HCT116 (cell line): Measurements from ENCODE around the gene SERINC5.

Experiments used
- CEBPB ChIP-seq: IDR thresholded peaks from 2 replicates; pipeline ENCODE4 v1.6.1; 2012; ENCODE audit warnings: low read depth
- EGR1 ChIP-seq: IDR thresholded peaks from 2 replicates; pipeline ENCODE4 v1.6.1; 2012; ENCODE audit warnings: low read depth
- ELF1 ChIP-seq: IDR thresholded peaks from 2 replicates; pipeline ENCODE4 v1.6.1; 2012; ENCODE audit warnings: low read depth, borderline replicate concordance
- EZH2 ChIP-seq: fragments of 200-600 bp; sonication (generic); IDR thresholded peaks from 2 replicates; pipeline ENCODE4 v1.6.1; 2017; ENCODE audit warnings: antibody characterized with exemption, mixed run types
- EZH2phosphoT487 ChIP-seq: fragments of 200-600 bp; IDR thresholded peaks from 2 replicates; pipeline ENCODE4 v1.6.1; 2018; ENCODE audit warnings: antibody characterized with exemption, borderline replicate concordance
- POLR2A ChIP-seq: IDR thresholded peaks from 2 replicates; pipeline ENCODE4 v1.7.0; 2011; ENCODE audit warnings: borderline replicate concordance; ENCODE audit not compliant: insufficient read depth, insufficient read length; ENCODE audit errors: extremely low read depth
- POLR2AphosphoS5 ChIP-seq: IDR thresholded peaks from 2 replicates; pipeline ENCODE4 v1.6.1; 2011; ENCODE audit warnings: mild to moderate bottlenecking, low read depth, low read length, moderate library complexity
- SP1 ChIP-seq: IDR thresholded peaks from 2 replicates; pipeline ENCODE4 v1.6.1; 2012; ENCODE audit warnings: low read depth
- YY1 ChIP-seq: IDR thresholded peaks from 2 replicates; pipeline ENCODE4 v1.6.1; 2011; ENCODE audit warnings: low read length, low read depth, moderate library complexity, mild to moderate bottlenecking; ENCODE audit not compliant: insufficient replicate concordance; ENCODE audit errors: extremely low read depth
- TF ChIP-seq, protein P1 (sequence below), 3 experiments: fragments of 200-600 bp in 1 of 3; sonication (generic) in 1 of 3; IDR thresholded peaks in 2 of 3; conservative IDR thresholded peaks in 1 of 3; 2 replicates each; pipeline ENCODE4 v1.5.1; 2012 to 2017; ENCODE audit warnings: low read depth in 2 of 3, low read length in 2 of 3, antibody characterized with exemption in 1 of 3, borderline replicate concordance in 1 of 3, control low read depth in 1 of 3, mild to moderate bottlenecking in 1 of 3, mixed read lengths in 1 of 3, mixed run types in 1 of 3, moderate library complexity in 1 of 3; ENCODE audit not compliant: insufficient read depth in 1 of 3
- TF ChIP-seq, protein P2 (sequence below): IDR thresholded peaks from 2 replicates; pipeline ENCODE4 v1.6.1; 2012
- TF ChIP-seq, protein P3 (sequence below): IDR thresholded peaks from 2 replicates; pipeline ENCODE4 v1.6.1; 2012; ENCODE audit warnings: low read depth

DNA sequence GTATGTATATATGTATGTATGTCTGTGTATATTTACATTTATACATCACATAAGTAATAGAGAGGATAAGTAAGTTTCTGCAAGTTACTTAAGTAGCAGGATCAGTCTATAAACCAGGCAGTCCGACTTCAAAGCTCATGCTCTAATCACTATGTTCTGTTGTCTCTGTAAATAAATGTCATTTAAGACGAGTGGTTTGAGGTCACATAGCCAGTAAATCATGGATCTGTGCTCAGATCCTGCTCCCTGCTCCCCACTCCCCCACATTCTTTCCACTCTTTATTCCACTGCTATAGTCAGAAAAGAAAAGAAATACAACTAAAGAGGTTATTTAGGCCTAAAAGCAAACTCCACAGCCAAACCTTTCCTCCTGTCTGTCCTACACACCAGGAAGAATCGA is 90.4 kb downstream of the SERINC5 start:
- TF ChIP-seq EGR1: no peak
- TF ChIP-seq SP1: no peak
- TF ChIP-seq, protein P1, sequence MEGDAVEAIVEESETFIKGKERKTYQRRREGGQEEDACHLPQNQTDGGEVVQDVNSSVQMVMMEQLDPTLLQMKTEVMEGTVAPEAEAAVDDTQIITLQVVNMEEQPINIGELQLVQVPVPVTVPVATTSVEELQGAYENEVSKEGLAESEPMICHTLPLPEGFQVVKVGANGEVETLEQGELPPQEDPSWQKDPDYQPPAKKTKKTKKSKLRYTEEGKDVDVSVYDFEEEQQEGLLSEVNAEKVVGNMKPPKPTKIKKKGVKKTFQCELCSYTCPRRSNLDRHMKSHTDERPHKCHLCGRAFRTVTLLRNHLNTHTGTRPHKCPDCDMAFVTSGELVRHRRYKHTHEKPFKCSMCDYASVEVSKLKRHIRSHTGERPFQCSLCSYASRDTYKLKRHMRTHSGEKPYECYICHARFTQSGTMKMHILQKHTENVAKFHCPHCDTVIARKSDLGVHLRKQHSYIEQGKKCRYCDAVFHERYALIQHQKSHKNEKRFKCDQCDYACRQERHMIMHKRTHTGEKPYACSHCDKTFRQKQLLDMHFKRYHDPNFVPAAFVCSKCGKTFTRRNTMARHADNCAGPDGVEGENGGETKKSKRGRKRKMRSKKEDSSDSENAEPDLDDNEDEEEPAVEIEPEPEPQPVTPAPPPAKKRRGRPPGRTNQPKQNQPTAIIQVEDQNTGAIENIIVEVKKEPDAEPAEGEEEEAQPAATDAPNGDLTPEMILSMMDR (IDR thresholded peaks at IDR 0.05 in 2 of 3, conservative IDR thresholded peaks at IDR 0.05 in 1 of 3; ENCODE audit: borderline replicate concordance in 1 of 3, insufficient read depth in 1 of 3, low read depth in 2 of 3, low read length in 2 of 3): no peak
- TF ChIP-seq POLR2AphosphoS5: no peak
- no peak for TF ChIP-seq POLR2A
- TF ChIP-seq EZH2: no peak
- TF ChIP-seq ELF1: no peak
- no peak for TF ChIP-seq CEBPB
- TF ChIP-seq EZH2phosphoT487: no peak
- TF ChIP-seq, protein P2, sequence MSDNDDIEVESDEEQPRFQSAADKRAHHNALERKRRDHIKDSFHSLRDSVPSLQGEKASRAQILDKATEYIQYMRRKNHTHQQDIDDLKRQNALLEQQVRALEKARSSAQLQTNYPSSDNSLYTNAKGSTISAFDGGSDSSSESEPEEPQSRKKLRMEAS: no peak
- TF ChIP-seq YY1: no peak
- TF ChIP-seq, protein P3, sequence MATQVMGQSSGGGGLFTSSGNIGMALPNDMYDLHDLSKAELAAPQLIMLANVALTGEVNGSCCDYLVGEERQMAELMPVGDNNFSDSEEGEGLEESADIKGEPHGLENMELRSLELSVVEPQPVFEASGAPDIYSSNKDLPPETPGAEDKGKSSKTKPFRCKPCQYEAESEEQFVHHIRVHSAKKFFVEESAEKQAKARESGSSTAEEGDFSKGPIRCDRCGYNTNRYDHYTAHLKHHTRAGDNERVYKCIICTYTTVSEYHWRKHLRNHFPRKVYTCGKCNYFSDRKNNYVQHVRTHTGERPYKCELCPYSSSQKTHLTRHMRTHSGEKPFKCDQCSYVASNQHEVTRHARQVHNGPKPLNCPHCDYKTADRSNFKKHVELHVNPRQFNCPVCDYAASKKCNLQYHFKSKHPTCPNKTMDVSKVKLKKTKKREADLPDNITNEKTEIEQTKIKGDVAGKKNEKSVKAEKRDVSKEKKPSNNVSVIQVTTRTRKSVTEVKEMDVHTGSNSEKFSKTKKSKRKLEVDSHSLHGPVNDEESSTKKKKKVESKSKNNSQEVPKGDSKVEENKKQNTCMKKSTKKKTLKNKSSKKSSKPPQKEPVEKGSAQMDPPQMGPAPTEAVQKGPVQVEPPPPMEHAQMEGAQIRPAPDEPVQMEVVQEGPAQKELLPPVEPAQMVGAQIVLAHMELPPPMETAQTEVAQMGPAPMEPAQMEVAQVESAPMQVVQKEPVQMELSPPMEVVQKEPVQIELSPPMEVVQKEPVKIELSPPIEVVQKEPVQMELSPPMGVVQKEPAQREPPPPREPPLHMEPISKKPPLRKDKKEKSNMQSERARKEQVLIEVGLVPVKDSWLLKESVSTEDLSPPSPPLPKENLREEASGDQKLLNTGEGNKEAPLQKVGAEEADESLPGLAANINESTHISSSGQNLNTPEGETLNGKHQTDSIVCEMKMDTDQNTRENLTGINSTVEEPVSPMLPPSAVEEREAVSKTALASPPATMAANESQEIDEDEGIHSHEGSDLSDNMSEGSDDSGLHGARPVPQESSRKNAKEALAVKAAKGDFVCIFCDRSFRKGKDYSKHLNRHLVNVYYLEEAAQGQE: no peak
